DMS79 (cell line): Measurements from ENCODE around the gene MACROD2.

Source experiments
- DNase-seq: peaks from one replicate; lab custom pipeline; 2025; lab: John Stamatoyannopoulos, UW

Gene MACROD2

GRCh38 chr20:15224199-15224598 lies 1228.9 kb downstream of the MACROD2 start:
- no peak for DNase-seq

DNA sequence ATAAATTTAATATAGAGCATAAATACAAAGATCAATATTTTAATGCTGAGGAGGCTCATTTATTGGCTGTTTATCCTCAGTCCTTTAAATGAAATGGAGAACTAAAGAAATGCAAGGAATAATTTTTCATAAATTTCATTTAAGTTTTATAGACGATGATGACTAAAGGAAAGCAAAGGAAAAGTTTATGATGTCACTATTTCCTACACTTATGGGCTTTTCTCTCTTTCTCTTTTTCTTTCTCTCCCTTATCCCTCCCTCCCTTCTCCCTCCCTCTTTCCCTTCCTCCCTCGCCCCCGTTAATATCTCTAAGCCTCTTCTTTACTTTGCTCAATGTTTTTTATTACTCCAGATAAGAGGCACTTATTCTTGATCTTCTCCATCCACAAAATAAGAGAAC lies 1231.8 kb downstream of the MACROD2 start:
- no peak for DNase-seq

DNA sequence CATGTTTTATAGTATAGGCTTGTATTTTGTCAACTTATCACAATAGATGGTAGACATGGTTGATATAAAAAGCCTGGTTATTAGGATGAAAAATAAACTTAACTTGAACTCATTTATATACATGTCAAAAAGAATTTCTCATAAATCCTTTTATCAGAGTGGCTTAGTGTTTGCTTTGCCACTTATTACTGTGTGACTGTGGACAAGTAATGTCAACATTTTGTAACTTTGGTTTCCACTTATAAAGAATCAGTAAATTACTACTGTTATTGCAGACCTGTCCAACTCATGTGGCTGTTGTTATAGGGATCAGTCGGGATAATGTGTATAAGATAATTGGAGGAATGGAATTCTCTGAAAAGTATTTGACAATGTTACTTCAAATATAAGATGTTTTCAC lies 1236.9 kb downstream of the MACROD2 start:
- DNase-seq = no peak

- DNase-seq = no peak
Observed at GRCh38 chr20:15235471-15236198, 1240.3 kb downstream of the MACROD2 start.

DNA sequence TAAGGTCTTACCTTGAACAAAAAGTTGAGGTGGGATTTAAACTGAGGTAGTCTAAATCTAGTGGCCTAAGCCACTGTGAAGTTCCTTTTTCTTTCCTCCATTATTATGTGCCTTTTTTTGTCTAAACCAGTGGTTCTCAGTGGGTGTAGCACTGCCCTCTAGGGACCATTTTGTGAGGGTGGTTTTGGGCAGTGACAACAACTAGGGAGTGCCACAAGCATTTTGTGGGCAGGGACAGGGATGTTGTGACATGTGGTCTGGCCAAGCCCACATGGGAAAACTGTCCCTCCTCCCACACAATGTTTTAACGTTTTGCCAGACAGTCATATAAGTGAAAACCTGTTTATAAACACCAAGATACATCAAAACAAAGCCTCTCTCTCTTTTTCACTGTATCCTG lies 1241.5 kb downstream of the MACROD2 start:
- no peak for DNase-seq

GRCh38 chr20:15239542-15240206 lies 1244.4 kb downstream of the MACROD2 start:
- no peak for DNase-seq

- DNase-seq = no peak
Observed at GRCh38 chr20:15240801-15241200, 1245.5 kb downstream of the MACROD2 start.

DNA sequence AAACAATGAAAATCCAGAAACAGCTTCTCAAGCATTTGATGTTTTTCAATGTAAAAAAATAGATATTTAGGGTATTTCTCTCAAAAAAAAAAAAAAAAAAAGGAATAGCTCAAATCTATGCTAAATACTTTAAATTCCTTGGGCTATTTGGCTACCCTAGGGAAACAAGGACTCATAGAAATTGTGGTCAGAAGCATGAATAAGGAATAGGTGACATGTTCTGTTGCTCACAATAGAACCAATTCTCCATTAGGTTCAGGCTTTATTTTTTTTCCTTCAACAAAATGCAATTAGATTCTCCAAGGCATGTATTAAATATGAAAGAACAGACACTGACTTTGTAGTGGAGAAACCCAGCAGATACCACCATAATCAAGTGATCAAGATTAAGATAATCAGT lies 1246.4 kb downstream of the MACROD2 start:
- DNase-seq = no peak

DNA sequence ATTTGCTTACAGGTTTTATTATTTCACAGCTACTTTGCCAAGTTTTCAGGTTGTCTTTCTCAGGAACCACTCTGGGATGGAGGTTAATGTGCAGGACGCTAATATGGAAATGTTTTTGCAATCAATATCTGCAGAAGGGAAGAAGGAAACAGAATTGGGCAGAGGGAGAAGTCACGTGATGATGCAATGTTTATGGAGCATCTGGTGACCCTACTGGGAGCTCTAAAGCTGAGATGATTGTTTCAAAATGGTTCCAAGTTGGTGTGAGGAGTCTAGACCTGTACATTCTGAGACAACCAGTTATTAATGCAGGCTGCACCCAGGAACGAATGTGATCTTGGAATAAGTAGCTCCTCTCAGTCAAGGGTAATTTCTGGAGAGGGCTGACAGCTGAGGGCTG lies 1247.5 kb downstream of the MACROD2 start:
- no peak for DNase-seq

- no peak for DNase-seq
Observed at GRCh38 chr20:15245896-15246295, 1250.6 kb downstream of the MACROD2 start.

DNA sequence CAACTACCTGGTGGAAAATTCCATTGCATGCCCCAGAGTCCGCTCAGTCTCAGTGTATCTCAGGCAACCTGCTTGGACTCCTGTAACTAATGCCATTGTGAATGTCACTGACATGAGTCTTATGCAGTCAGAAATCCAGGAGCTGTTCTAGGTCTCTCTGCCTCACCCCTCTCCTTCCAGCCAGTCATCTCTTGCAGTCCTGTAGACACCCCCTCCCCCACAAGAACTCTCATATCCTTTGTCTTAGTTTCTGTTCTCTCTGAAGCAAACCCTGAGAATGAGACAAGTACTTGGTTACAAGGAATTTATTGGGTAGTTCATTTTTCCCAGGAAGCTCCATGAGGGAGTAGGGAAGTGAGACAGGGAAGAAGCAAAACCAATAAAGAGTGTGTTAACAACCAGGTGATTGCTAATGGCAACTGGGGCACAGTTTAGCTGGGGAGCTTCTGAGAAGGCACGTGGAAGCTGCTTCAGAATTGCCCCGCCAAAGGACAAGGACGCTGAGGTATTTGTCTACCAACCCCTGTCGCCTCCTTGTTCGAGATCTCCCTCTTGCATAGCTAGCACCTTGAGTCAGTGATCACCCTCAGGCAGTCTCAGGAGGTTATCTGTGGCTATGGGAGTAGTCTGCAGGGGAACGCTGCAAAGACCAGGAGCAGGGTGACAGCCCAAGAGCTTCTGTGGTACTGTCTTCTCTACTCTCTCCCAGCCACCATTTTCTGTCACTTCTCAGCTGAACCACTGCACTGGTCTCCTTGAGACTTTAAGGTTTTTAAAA lies 1253.5 kb downstream of the MACROD2 start:
- no peak for DNase-seq

- DNase-seq = no peak
Observed at GRCh38 chr20:15251171-15251570, 1255.9 kb downstream of the MACROD2 start.

DNA sequence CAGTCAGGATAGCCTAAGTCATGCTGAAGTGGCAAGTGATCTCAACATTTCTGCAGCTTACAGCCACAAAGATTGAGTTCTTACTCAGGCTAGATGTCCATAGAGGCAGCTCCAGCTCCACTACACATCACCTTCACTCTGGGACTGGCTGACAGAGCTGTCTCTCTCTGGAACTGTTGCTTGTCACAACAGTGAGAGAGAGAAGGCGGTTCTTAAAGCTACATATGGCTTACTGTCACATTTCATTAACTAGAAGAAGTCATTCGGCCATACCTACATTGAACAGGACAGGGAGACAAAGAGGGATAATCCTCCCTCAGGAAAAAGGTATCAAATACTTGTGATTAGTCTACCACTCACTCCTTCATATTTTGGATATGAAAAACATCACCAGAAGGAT lies 1257.0 kb downstream of the MACROD2 start:
- no peak for DNase-seq

DNA sequence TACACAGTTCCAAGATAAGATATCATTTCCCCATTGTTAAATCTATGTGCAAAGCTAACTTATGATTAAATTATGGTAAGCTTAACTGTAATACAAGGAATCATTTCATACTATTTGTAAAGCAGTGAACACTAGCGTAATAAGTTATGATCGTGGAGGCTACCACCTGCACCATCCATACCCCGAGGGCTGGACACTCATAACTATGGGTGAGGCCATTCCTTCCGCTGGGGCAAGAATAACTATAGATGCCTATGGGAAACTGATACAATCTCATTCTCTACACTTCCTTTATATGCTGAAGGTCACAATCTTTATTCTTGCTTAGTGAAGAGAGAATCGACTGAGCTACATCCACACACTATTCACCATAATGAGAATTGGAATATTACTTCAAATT lies 1258.1 kb downstream of the MACROD2 start:
- DNase-seq = no peak

GRCh38 chr20:15256676-15257568 lies 1261.6 kb downstream of the MACROD2 start:
- no peak for DNase-seq

- DNase-seq = no peak
Observed at GRCh38 chr20:15257569-15257870, 1262.2 kb downstream of the MACROD2 start.

DNA sequence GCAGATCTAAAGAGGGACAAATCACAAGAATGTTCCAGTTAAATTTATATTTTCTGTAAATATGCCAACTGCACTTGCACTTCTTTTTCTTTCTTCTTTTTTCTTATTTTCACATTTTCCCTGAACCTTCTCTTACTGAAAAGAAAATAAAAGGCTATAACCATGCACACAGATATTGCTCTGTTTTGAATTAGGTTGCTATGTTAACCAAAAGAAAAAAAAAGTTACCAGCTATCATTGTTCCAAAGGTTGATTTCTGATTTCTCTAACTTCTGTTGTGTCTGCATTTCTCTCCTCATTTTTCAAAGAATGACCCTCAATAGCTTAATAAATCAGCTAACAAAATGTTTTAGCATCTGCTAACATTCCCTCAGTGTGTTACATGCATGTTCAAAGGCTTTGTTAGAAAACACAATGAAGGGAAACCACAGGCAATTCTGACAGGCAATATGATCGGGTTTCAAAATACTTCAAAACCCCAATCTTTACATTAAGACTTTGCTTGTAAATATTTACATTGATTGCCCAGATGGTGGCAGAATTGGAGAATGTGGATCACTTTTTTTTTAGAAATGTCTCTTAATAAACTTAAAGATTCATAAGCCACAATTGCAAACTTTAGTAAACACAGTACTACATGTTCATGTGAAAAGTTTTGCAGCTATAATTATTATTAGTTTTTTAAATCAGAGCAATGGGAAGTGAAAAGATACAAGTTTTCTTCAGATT lies 1270.4 kb downstream of the MACROD2 start:
- DNase-seq = no peak

- DNase-seq = no peak
Observed at GRCh38 chr20:15267935-15268334, 1272.6 kb downstream of the MACROD2 start.

DNA sequence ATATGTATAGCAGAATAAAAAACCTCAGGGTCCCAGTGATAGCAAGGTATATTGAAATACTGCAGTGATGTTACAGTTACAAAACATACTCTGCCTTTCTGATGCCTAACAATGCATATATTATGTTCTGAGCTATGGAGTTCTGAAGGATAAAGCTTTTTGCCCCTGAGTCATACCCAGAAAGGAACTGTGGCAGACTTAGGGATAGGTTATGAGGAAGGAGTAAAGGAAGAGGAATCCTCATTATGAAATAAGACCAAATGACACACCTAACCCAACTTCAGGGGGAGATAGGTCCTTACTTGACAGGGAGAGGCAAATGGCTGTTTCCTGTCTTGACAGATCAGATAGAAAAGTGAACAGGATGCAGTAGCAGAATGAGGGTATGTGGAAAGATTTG lies 1282.7 kb downstream of the MACROD2 start:
- no peak for DNase-seq

GRCh38 chr20:15287329-15287728 lies 1292.0 kb downstream of the MACROD2 start:
- no peak for DNase-seq

DNA sequence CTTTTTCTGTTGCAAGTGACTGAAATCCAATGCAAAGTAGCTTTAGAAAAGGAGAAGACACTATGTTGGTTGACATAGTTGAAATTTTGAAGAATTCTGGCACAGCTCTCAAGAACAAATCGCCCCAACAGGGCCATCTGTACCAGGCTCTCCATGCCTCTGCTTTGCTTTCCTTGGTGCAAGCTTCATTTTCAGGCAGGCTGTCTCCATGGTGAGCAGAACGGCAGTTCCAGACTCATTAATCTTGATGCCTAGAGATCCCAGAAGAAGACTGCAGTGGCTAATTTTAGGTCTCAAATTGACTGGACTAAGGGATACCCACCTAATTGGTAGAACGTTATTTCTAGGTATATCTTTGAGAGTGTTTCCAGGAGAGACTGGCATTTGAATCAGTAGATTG lies 1292.8 kb downstream of the MACROD2 start:
- no peak for DNase-seq

- peak; percentile 16 for DNase-seq
Observed at GRCh38 chr20:15289337-15289736, 1294.0 kb downstream of the MACROD2 start.
